HG02678 (cell line): ENCODE measurements around the gene CCDC88A.
"Not testable (repeated sequence)": the region's sequence is repeated elsewhere in the genome, so short reads cannot be mapped to it uniquely, and the experiment has no call there.

Experiments
- ATAC-seq: cut with Tn5 transposase; IDR thresholded peaks from one replicate; pipeline ENCODE4 v1.9.1; 2021; ENCODE audit warnings: mild to moderate bottlenecking, moderate library complexity; ENCODE audit not compliant: unreplicated experiment

Gene CCDC88A

GRCh38 chr2:55419679-55420438, at the start of gene CCDC88A:
Gene CCDC88A (minus strand): TSS chr2:55419856. CDS start chr2:55419079, 777 bp downstream.
- peak; percentile 81 for ATAC-seq

GRCh38 chr2:55461679-55462078, 42.0 kb upstream of the CCDC88A start:
- no peak for ATAC-seq

GRCh38 chr2:55460562-55460961, 40.9 kb upstream of the CCDC88A start:
- no peak for ATAC-seq

- ATAC-seq: no peak
These were observed 40.1 kb upstream of the CCDC88A start for GRCh38 chr2:55459714-55460274.

- no peak for ATAC-seq
These were observed 39.6 kb upstream of the CCDC88A start for GRCh38 chr2:55459279-55459678.

GRCh38 chr2:55454121-55454520, 34.5 kb upstream of the CCDC88A start:
- no peak for ATAC-seq

GRCh38 chr2:55452879-55453278, 33.2 kb upstream of the CCDC88A start:
- ATAC-seq: no peak

- no peak for ATAC-seq
These were observed 32.0 kb upstream of the CCDC88A start for GRCh38 chr2:55451699-55452098.

- ATAC-seq: not testable (repeated sequence)
These were observed 30.4 kb upstream of the CCDC88A start for GRCh38 chr2:55450014-55450413.

GRCh38 chr2:55442045-55442760, 22.5 kb upstream of the CCDC88A start:
- ATAC-seq: not testable (repeated sequence)

GRCh38 chr2:55441280-55441892, 21.7 kb upstream of the CCDC88A start:
- ATAC-seq: no peak

GRCh38 chr2:55439101-55439397, 19.4 kb upstream of the CCDC88A start:
- no peak for ATAC-seq

GRCh38 chr2:55438391-55439100, 18.9 kb upstream of the CCDC88A start:
- ATAC-seq: no peak

GRCh38 chr2:55437515-55438390, 18.1 kb upstream of the CCDC88A start:
- ATAC-seq: no peak

- peak; percentile 61 for ATAC-seq
These were observed 12.4 kb upstream of the CCDC88A start for GRCh38 chr2:55431982-55432627.

- no peak for ATAC-seq
These were observed 10.7 kb upstream of the CCDC88A start for GRCh38 chr2:55430211-55430975.

GRCh38 chr2:55428258-55428657, 8.6 kb upstream of the CCDC88A start:
- no peak for ATAC-seq

GRCh38 chr2:55425431-55425831, 5.8 kb upstream of the CCDC88A start:
- ATAC-seq: no peak
